Endothelial cell of umbilical vein (primary cell): ENCODE results near the gene GABBR2.

Source experiments
- CTCF ChIP-seq, 2 donors: IDR thresholded peaks; 1 replicate in 1 of 2; 2 replicates in 1 of 2; pipeline ENCODE4 v1.5.1; 2011; ENCODE audit warnings: low read length in 2 of 2, mild to moderate bottlenecking in 2 of 2, moderate library complexity in 2 of 2, control low read depth in 1 of 2, inconsistent platforms in 1 of 2, low read depth in 1 of 2; ENCODE audit not compliant: insufficient read depth in 1 of 2; ENCODE audit errors: extremely low read depth in 1 of 2
- POLR2A ChIP-seq: IDR thresholded peaks from 2 replicates; pipeline ENCODE4 v1.6.1; 2012; ENCODE audit warnings: low read depth, mild to moderate bottlenecking, control low read depth, low read length

- TF ChIP-seq CTCF (IDR thresholded peaks at IDR 0.05; ENCODE audit: extremely low read depth in 1 of 2, insufficient read depth in 1 of 2, low read depth in 1 of 2, low read length in 2 of 2) (no peak), POLR2A (no peak)
Measured at GRCh38 chr9:98610711-98611110, 98.0 kb downstream of the GABBR2 start.
